ENCODE results near the gene NLRC5.
"Not testable (repeated sequence)": the region's sequence is repeated elsewhere in the genome, so short reads cannot be mapped to it uniquely, and the experiment has no call there.

NLRC5 gene

DNA sequence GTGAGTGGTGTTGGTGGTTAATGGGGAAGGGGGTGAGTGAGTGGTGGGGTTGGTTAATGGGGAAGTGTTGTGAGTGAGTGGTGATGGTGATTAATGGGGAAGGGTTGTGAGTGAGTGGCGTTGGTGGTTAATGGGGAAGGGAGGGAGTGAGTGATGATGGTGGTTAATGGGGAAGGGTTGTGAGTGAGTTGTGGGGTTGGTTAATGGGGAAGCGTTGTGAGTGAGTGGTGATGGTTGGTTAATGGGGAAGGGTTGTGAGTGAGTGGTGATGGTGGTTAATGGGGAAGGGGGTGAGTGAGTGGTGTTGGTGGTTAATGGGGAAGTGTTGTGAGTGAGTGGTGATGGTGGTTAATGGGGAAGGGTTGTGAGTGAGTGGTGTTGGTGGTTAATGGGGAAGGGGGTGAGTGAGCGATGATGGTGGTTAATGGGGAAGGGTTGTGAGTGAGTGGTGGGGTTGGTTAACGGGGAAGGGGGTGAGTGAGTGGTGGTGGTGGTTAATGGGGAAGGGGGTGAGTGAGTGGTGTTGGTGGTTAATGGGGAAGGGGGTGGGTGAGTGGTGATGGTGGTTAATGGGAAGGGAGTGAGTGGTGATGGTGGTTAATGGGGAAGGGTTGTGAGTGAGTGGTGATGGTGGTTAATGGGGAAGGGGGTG is 81.8 kb downstream of the NLRC5 start:
- not testable (repeated sequence) for DNase-seq (ENCODE audit: low read depth in 2 of 3, low spot score in 2 of 3)

DNA sequence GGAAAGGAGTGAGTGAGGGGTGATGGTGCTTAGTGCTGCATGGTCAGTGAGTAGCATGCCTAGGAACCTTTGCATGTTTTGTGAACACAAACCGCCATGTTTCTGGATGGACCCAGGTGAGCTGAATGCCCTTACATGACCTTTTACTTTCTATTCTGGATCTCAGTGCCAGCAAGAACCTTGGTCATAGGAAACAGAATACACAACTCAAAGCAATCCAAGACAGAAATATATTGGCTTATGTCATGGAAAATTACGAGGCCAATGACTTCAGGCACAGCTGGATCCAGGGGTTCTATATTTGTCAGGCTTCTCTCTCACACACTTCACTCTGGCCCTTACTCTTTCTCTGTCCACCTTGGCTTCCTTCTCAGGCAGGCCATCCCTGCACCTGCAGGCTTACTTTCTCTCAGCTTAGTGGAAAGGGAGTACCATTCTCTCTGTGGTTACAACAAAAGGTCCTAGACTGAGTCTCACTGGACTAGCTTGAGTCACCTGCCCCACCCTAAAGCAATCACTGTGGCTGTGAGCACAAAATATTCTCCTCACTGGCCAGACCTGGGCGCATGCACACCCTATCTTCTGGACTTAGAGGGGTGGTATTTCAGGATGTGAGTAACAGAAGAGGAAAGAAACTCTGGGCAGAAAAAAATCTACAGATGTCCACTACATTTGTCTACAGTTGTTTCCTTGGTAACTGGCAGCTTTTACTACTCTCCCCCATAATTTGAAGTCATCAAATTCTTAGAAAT is 82.7 kb downstream of the NLRC5 start:
- no peak for DNase-seq (ENCODE audit: low read depth in 2 of 3, low spot score in 2 of 3)

DNA sequence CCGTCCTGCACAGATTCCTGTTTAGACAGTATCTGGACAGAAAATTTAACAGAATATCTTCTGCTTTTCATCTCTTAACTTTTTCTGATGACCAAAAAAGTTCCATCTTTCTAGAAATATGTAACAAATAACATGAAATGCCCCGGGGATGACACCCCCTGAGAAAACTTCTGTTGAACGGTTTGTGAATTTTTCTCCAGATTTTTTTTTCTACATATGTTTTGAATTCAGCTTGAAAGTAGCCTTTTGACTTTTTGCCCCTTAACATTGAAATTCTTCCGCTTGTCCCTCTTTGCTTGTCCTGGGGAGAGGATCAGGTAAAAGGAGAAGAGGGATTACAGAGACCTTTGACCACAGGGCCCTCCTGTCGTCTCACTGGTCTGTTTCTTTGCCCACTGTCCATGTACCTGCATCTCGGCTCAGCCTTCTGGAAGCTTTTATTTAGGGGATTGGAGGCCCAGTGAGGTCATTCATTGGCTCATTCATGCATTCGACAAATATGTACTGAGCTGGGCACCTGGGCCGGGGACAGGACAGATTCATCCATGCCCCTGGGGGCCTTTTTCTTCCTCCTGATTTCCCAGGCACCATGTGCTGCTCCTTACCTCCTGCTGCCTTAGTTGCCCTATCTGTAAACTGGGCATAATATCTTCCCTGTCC is 83.4 kb downstream of the NLRC5 start:
- no peak for DNase-seq (ENCODE audit: low read depth in 2 of 3, low spot score in 2 of 3)

DNA sequence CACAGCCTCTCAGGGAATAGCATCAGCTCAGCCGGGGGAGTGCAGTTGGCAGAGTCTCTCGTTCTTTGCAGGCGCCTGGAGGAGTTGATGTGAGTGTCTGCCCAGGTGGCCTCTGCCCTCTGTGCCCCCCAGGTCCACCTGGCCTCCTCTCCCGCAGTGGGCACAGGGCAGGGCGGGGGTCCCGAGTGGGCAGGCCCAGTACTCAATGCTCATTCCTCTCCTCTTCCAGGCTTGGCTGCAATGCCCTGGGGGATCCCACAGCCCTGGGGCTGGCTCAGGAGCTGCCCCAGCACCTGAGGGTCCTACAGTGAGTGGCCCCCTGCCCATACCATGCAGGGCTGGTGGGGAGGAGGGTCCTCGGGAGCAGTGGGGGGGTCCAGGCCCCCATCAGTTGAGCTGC is 88.4 kb downstream of the NLRC5 start:
- DNase-seq (ENCODE audit: low read depth in 2 of 3, low spot score in 2 of 3): no peak

DNA sequence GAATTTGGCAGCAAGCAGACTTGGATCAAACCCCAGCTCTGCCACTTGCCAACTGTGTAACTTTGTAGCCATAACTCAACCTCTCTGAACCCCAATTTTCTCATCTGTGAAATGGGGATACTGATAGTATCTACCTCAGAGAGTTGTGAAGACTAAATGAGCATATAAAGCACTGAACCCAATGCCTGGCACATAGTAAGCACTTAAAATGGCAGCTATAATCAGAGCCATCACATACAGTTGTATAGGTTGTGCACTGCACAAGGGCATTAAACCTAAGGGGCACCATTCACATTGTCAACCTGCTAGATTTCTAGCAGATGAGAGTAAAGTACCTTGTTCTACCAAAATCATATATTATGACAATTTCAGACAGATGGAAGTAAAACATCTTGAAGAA is 92.4 kb downstream of the NLRC5 start:
- no peak for DNase-seq (ENCODE audit: low read depth in 2 of 3, low spot score in 2 of 3)

DNA sequence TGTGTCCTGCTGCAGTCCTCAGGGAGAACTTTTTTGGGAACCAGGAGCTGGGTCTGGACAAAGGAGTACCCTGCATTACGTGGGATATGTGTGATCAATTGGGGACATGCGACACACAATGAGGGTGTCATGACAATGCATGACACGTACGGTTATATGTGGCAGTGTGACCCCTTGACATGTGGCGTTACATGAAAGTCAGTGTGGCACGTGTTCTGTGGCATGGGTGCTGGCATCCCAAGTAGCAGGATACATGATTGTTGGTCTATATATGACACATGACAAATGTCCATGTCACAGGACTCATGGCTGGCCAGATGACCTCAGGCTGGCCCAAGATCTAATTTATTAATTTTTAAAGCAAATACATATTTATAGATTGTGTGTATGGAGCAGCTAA is 93.3 kb downstream of the NLRC5 start:
- no peak for DNase-seq (ENCODE audit: low read depth in 2 of 3, low spot score in 2 of 3)

DNA sequence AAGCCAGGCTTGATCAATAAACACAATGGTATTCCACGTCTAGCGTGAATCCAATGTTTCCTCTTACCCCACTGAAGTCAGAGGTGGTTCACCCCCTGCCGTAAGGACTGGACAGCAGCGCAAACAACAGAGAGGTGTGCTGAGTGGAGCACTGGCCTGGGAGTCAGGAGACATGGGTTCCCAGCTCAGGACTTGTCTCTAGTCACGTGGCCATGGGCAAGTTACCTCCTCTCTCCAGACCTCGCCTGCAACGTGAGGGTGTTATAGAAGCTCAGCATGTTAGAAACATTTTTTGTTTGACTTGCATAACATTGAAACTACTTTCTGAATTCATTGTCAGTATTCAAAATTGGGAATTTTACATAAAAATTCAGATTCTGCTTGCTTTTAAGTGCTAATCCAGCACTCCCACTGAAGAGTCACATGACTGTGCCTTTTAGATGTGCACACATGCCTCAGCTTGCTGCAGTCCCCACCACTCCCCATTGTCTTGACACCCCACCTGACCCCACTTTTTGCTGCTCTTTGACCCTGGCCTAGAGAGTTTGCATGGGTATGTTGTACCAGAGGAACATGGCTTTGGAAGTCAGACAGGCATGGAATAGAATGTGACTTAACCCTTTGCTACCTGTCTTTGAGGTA is 94.2 kb downstream of the NLRC5 start:
- DNase-seq (ENCODE audit: low read depth in 2 of 3, low spot score in 2 of 3): no peak

DNA sequence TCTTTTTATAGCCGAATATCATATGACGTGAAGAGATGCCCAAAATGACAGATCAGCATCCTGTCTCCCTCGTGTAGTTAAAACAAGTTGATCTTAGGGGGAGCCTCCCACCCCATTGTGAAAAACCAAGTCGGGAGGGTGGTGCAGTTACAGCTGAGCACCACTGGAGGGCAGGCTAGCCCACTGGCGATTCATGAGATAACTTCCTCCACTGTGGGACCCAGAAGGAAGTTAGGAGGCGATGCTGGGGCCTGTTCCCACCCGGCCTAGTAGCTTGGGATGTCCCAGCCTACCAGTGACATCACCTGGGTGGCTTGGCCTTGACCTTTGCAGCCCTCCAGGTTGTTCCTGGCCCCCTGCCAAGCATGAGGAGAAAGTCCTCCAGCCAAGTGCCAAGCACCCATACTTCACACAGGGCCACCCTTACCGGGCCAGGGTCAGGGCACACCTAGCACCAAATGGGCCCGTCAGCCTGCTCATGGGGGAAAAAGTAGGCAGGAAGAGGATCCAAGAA is 95.0 kb downstream of the NLRC5 start:
- DNase-seq (ENCODE audit: low read depth in 2 of 3, low spot score in 2 of 3): peak; percentile 48 to 51 (median 49)

DNA sequence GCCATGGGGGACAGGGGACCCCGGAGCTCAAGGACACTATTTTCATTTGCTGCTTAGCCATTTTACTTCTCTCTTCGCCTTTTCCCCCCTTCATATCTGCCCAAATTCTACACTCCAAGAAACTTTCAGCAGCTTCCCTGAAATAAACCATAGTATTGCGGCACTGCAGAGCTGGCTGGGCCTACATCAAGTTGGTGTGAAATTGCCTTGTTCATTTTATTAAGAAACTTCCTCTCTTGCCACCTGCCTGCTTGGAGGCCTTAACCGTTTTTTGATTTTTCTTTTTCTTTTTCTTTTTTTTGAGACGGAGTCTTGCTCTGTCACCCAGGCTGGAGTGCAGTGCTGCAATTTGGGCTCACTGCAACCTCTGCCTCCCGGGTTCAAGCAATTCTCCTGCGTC is 95.6 kb downstream of the NLRC5 start:
- no peak for DNase-seq (ENCODE audit: low read depth in 2 of 3, low spot score in 2 of 3)

DNA sequence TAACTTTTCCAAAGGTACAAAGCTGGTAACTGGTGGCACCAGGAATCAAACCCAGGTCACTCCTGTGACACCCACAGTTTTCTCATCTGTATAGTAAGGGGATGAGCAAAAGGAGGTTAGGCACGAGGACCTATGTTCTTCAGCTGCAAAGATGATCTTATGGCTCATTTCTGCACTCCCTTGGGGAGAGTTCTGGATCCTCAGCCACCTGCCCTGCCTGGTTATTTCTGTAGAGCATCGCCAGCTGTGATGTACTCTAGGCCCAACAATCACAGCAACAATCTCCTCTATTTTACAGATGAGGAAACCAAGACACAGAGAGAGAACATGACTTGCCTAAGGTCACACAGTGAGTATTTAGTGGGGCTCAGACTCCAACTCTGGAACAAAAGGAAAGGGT is 97.6 kb downstream of the NLRC5 start:
- no peak for DNase-seq (ENCODE audit: low read depth in 2 of 3, low spot score in 2 of 3)

DNA sequence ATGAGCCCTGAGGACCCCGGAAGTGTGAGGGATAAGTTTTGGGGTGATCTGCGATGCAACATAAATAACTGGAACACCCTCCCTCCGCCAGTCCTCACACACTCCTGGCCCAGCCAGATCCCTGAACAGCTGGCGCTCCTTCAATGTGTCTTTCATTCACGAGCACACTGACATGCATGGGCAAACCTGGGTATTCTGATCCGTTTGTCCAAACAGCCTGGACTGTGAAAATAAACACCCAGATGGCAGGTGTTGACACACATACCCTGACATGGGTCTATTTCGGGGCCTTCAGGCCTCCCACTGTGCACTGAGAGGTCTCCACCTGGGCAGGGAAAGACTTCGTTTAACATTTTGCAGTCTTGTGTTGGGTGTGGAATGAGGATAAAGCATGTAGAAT is 100.0 kb downstream of the NLRC5 start:
- DNase-seq (ENCODE audit: low read depth in 2 of 3, low spot score in 2 of 3): no peak

DNA sequence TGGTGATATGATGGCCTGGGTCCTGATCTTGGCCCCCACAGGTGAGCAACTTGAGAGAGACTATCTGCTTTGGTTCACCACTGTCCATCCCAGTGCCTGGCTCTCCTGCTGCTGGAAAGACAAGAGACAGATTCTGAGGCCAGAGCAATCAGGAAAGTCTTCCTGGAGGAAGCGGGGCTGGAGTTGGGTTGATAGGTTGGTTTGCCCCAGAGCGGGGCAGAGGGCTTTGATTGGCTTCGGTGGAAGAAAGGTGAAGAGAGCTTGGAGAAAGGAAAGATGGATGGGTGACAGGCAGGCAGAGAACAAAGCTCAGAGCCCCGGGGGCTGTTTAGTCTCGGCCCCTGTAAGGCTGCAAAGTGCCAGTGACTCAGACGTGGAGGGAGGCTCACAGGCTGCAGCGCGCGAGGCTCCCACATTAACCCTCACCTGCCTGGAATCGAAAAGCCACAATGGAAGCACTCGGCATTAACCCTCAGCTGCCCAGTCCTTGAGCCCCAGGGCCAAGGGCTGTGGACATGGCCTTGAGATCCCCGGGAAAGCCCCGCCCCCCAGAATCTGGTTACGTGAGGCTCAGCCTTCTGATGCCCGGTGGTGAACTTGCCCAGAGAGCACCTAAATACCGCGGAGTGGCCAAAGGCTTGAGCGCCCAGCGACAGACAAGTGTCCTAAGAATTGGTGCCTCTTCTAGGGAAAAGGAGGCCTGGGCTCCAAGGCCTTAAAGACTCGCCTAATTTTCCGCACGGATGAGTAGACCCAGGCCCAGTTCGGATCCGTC is 102.0 kb downstream of the NLRC5 start:
- no peak for DNase-seq (ENCODE audit: low read depth in 2 of 3, low spot score in 2 of 3)

DNA sequence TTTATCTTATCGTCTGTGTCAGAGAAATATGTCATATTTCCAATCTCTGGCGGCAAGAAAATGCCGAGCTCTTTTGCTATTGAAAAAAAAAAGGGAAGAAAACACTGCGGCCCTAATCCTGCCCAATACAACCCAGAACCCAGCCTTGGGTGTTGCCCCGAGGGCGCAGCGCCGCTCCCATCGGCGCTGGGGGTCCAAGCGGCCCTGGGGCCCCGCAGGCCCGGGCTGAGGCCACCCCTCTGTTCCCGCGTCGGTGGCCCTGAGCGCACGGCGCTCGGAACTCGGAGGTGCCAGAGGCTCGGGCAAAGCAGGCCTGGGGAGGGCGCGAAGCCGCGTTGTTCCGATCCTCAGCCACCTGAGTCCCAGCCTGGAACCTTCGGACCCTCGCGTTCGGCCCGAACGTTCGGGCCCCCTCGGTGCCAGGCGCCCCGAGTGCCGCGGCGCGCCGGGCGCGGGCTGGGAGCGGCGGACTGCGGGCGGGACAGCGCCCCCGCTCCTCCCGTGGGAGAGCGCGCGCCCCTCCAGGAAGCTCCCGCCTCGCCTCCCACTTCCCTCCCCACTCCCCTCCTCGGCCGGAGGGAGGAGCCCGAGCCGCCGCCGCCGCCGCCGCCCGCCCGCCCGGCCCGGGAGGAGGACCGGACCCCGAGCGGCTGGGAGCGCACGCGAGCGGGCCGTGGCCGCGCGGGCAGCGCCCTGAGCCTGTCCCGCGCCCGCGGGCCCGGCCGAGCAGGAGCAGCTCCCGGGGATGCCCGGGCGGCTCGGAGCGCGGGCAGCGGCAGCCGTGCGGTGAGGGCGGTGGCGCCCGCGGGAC is 102.8 kb downstream of the NLRC5 start, which contains the start of gene CPNE2:
TSS of gene CPNE2 (plus strand) at position 609 of the 811 bp plus-strand sequence. CDS start 18,160 bp downstream, outside the sequence.
- DNase-seq (ENCODE audit: low read depth in 2 of 3, low spot score in 2 of 3): no peak

DNA sequence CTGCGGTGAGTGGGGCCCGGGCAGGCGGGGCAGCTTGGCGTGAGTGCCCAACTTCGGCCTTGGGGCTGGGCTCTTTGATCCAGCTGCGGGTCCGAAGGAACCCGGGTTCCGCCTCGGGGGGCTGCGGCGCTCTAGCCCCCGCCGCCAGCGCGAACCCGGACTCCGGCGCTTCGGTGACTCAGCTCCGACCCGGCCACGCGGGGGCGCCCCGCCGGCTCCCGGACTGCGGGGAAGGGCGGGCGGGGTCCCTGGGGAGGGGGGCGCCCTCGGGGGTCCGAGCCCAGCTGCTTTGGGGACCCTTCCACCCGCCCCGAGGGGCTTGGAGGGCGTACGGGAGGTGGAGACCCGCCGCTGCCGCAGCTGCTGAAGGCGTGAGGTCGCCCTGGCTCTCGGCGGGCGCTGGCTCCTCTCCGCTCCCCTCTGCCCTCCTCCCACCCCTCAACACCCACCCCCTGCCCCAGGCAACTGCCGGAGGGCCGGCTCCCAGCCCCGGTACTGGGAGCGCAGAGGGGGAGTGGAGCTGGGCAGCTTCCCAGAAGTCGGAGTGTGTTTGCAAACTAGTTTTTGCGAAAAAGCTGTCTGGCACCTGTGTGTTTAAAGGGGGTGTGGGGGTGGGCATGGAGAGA is 103.5 kb downstream of the NLRC5 start:
- no peak for DNase-seq (ENCODE audit: low read depth in 2 of 3, low spot score in 2 of 3)

DNA sequence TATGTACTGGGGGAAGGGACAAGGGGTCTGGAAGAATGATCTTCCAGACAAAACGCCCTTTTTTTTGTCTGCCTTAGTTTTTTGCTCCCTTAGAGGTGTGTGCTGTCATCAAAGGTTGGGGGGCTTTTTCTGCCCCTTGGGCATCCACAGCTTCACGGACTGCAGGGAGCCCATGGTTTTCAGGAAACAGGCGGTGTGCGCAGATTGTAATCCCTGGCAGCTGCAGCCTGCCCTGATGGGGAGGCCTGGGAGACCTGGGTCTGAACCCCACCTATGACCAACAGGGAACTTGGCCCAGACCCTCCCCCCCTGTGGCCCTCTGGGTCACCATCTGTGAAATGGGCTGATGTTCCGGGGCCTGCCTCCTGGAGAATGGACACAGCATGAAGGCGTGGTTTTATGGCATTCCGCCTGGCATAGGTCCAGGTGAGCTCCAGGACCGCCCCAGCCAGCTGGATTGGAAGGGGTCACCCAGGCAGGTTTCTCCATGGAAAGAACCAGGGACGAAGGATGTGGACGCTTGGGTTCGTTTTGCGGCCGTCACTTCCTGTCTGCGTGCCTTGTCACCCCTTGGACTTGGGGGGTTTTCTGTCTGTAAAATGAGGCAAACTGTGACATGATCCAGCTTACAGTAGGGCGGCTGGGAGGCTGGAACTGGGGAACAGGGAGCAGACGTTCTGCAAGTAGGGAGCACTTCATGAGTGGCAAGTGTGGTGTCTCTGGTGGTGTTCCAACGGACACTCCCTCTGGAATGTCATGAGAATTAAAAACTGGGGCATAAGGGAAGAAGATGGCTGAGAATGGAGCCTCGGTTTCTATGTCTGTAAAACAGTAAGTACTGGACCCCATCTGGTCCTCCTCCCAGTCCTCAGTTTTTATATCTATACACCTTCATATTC is 104.6 kb downstream of the NLRC5 start:
- no peak for DNase-seq (ENCODE audit: low read depth in 2 of 3, low spot score in 2 of 3)

DNA sequence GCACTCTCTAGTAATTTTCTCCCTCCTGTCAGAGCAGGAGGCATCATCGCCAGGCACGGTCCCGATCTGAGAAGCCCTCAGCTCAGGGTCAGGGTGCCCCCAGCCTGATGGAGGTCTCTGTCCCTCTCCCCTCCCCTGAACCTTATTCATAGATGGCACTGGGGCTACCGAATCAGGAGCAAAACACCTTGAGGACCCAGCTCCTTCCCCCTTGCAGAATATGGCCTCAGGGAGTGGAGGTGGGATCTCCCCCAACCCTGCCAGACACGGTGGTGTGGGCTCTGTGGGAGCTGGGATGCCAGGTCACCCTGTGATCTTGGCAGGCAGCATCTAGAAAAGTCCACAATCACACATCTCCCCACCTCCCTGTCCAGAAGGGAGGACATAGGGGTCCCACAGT is 105.6 kb downstream of the NLRC5 start:
- DNase-seq (ENCODE audit: low read depth in 2 of 3, low spot score in 2 of 3): no peak

DNA sequence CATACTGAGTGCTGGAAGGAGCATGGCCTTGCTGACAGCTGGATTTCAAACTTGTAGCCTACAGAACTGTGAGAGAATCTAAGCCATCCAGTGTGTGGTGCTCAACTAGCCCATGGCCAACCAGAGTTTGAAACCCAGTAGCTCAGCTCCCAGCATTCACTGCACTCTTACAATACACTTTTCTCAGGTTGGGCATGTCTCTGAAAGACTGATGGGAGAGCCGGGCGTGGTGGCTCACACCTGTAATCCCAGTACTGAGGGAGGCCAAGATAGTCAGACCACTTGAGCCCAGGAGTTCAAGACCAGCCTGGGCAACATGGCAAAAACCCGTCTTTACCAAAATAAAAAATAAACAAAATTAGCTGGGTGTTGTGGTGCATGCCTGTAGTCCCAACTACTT is 106.8 kb downstream of the NLRC5 start:
- DNase-seq (ENCODE audit: low read depth in 2 of 3, low spot score in 2 of 3): no peak

DNA sequence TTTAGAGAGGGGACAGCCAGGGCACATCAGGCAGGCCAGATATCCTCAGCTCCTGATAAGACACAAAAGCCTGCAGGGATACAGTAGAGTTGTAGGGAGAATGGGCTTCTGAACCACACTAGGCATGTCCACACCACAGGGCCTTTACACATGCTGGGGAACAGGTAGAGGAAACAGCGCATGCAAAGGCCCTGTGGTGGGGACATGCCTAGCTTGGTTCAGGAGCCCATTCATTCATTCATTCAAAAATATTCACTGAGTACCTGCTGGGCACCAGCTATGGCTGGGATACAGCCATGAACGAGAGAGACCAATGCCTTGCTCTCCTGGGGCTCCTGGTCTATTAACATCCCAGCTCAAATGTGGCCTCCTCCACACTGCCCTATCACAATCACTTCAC is 107.4 kb downstream of the NLRC5 start:
- no peak for DNase-seq (ENCODE audit: low read depth in 2 of 3, low spot score in 2 of 3)
